Gastrocnemius medialis (tissue), 4 donors: ENCODE measurements around the gene SEMA4G.

Experiments
- CTCF ChIP-seq, 5 experiments: fragments of 450-650 bp in 3 of 5; fragments of 200-600 bp in 2 of 5; sonication (generic) in 2 of 5; IDR thresholded peaks in 4 of 5; conservative IDR thresholded peaks in 1 of 5; 1 replicate in 4 of 5; 2 replicates in 1 of 5; pipeline ENCODE4 v1.5.1; 2016 to 2019; ENCODE audit warnings: antibody characterized with exemption in 5 of 5, mild to moderate bottlenecking in 3 of 5, moderate library complexity in 3 of 5
- POLR2A ChIP-seq, 2 donors: fragments of 450-650 bp; IDR thresholded peaks; one replicate each; pipeline ENCODE4 v1.6.1; 2017; ENCODE audit warnings: antibody characterized with exemption in 2 of 2, mild to moderate bottlenecking in 2 of 2, moderate library complexity in 2 of 2

- TF ChIP-seq CTCF (IDR thresholded peaks at IDR 0.05 in 4 of 5, conservative IDR thresholded peaks at IDR 0.05 in 1 of 5) (no peak), POLR2A (IDR thresholded peaks at IDR 0.05) (no peak)
These were observed 2.4 kb upstream of the SEMA4G start for GRCh38 chr10:100966887-100967286.
